HEK293 (cell line): ENCODE data around the gene NRG2.

Source experiments
- GLI2 ChIP-seq: fragments of 450-650 bp; formaldehyde crosslinking; IDR thresholded peaks from 2 replicates; pipeline ENCODE4; 2017; ENCODE audit warnings: missing biosample characterization, missing genetic modification characterization, low read depth, borderline replicate concordance
- OVOL3 ChIP-seq: fragments of 450-650 bp; formaldehyde crosslinking; IDR thresholded peaks from 2 replicates; pipeline ENCODE4 v1.5.1; 2016; ENCODE audit warnings: missing biosample characterization, missing genetic modification characterization
- PRDM1 ChIP-seq: fragments of 450-650 bp; formaldehyde crosslinking; IDR thresholded peaks from 2 replicates; pipeline ENCODE4; 2016; ENCODE audit warnings: missing biosample characterization, missing genetic modification characterization
- SCRT2 ChIP-seq: fragments of 450-650 bp; formaldehyde crosslinking; IDR thresholded peaks from 2 replicates; pipeline ENCODE4 v1.5.1; 2016; ENCODE audit warnings: missing biosample characterization, missing genetic modification characterization
- SP3 ChIP-seq: fragments of 450-650 bp; formaldehyde crosslinking; IDR thresholded peaks from 2 replicates; pipeline ENCODE4 v1.5.1; 2016; ENCODE audit warnings: missing biosample characterization, missing genetic modification characterization
- ZNF138 ChIP-seq: fragments of 450-650 bp; formaldehyde crosslinking; IDR thresholded peaks from 2 replicates; pipeline ENCODE4 v1.5.1; 2016; ENCODE audit warnings: missing biosample characterization, missing genetic modification characterization, borderline replicate concordance
- ZNF175 ChIP-seq: fragments of 450-650 bp; formaldehyde crosslinking; IDR thresholded peaks from 2 replicates; pipeline ENCODE4 v1.5.1; 2016; ENCODE audit warnings: missing biosample characterization, missing genetic modification characterization
- ZNF184 ChIP-seq: fragments of 450-650 bp; IDR thresholded peaks from 2 replicates; pipeline ENCODE4 v1.5.1; 2018; ENCODE audit warnings: missing biosample characterization, mild to moderate bottlenecking, missing genetic modification characterization
- ZNF223 ChIP-seq: fragments of 450-650 bp; formaldehyde crosslinking; IDR thresholded peaks from 2 replicates; pipeline ENCODE4 v1.5.1; 2016; ENCODE audit warnings: missing biosample characterization, missing genetic modification characterization
- ZNF24 ChIP-seq: fragments of 450-650 bp; formaldehyde crosslinking; IDR thresholded peaks from 2 replicates; pipeline ENCODE4 v1.5.1; 2016; ENCODE audit warnings: missing biosample characterization, missing genetic modification characterization
- ZNF266 ChIP-seq: fragments of 450-650 bp; formaldehyde crosslinking; IDR thresholded peaks from 2 replicates; pipeline ENCODE4 v1.5.1; 2016; ENCODE audit warnings: missing biosample characterization, missing genetic modification characterization, low read depth
- ZNF280C ChIP-seq: fragments of 450-650 bp; formaldehyde crosslinking; IDR thresholded peaks from 2 replicates; pipeline ENCODE4 v1.5.1; 2016; ENCODE audit warnings: missing biosample characterization, missing genetic modification characterization
- ZNF292 ChIP-seq: fragments of 450-650 bp; formaldehyde crosslinking; IDR thresholded peaks from 2 replicates; pipeline ENCODE4 v1.5.1; 2016; ENCODE audit warnings: low read depth, missing biosample characterization, missing genetic modification characterization, borderline replicate concordance
- ZNF354C ChIP-seq: fragments of 450-650 bp; formaldehyde crosslinking; IDR thresholded peaks from 2 replicates; pipeline ENCODE4 v1.5.1; 2016; ENCODE audit warnings: missing biosample characterization, missing genetic modification characterization, low read depth, borderline replicate concordance
- ZNF366 ChIP-seq: fragments of 450-650 bp; formaldehyde crosslinking; conservative IDR thresholded peaks from 2 replicates; pipeline ENCODE4 v1.5.1; 2016; ENCODE audit warnings: missing biosample characterization, missing genetic modification characterization
- ZNF394 ChIP-seq: fragments of 450-650 bp; formaldehyde crosslinking; IDR thresholded peaks from 2 replicates; pipeline ENCODE4 v1.5.1; 2016; ENCODE audit warnings: missing biosample characterization, missing genetic modification characterization, mild to moderate bottlenecking, moderate library complexity, borderline replicate concordance
- ZNF398 ChIP-seq: fragments of 450-650 bp; formaldehyde crosslinking; IDR thresholded peaks from 2 replicates; pipeline ENCODE4 v1.5.1; 2017; ENCODE audit warnings: missing biosample characterization, missing genetic modification characterization
- ZNF501 ChIP-seq: fragments of 450-650 bp; formaldehyde crosslinking; IDR thresholded peaks from 2 replicates; pipeline ENCODE4 v1.5.1; 2016; ENCODE audit warnings: missing biosample characterization, missing genetic modification characterization
- ZNF514 ChIP-seq: fragments of 450-650 bp; formaldehyde crosslinking; IDR thresholded peaks from 2 replicates; pipeline ENCODE4 v1.5.1; 2016; ENCODE audit warnings: missing biosample characterization, missing genetic modification characterization
- ZNF529 ChIP-seq: fragments of 450-650 bp; formaldehyde crosslinking; IDR thresholded peaks from 2 replicates; pipeline ENCODE4 v1.5.1; 2017; ENCODE audit warnings: missing genetic modification characterization, missing biosample characterization; ENCODE audit not compliant: insufficient replicate concordance
- ZNF600 ChIP-seq: fragments of 450-650 bp; formaldehyde crosslinking; IDR thresholded peaks from 2 replicates; pipeline ENCODE4 v1.5.1; 2016; ENCODE audit warnings: missing biosample characterization, missing genetic modification characterization
- ZNF645 ChIP-seq: fragments of 450-650 bp; formaldehyde crosslinking; IDR thresholded peaks from 2 replicates; pipeline ENCODE4; 2016; ENCODE audit warnings: missing biosample characterization, missing genetic modification characterization
- ZSCAN5A ChIP-seq: fragments of 450-650 bp; formaldehyde crosslinking; IDR thresholded peaks from 2 replicates; pipeline ENCODE4 v1.5.1; 2016; ENCODE audit warnings: missing biosample characterization, missing genetic modification characterization
- TF ChIP-seq, protein P1 (sequence below): fragments of 450-650 bp; formaldehyde crosslinking; IDR thresholded peaks from 2 replicates; pipeline ENCODE4 v1.5.0; 2017; ENCODE audit warnings: missing biosample characterization, missing genetic modification characterization, borderline replicate concordance
- TF ChIP-seq, protein P2 (sequence below): fragments of 450-650 bp; formaldehyde crosslinking; IDR thresholded peaks from 2 replicates; pipeline ENCODE4 v1.5.1; 2016; ENCODE audit warnings: missing biosample characterization, missing genetic modification characterization, borderline replicate concordance

Gene NRG2

GRCh38 chr5:139985733-139986132, 57.4 kb downstream of the NRG2 start (continued):
- TF ChIP-seq ZNF394 (tag by site-specific recombination) (peak; percentile 53; the same call in 1 of the 2 replicates), GLI2 (no peak), ZNF184 (tag by site-specific recombination) (peak; percentile 55; the same call in 1 of the 2 replicates), ZNF501 (tag by site-specific recombination) (no peak), SCRT2 (no peak), ZNF138 (tag by site-specific recombination) (no peak), ZNF514 (no peak), PRDM1 (peak; percentile 78), ZNF600 (tag by site-specific recombination) (peak; percentile 75), ZNF175 (tag by site-specific recombination) (no peak), OVOL3 (no peak), ZNF24 (tag by site-specific recombination) (peak; percentile 72; the same call in 1 of the 2 replicates), ZNF280C (tag by site-specific recombination) (no peak), SP3 (tag by site-specific recombination) (no peak), ZNF223 (tag by site-specific recombination) (no peak), ZNF645 (tag by site-specific recombination) (no peak), ZNF398 (tag by site-specific recombination) (peak; percentile 83), ZNF354C (no peak), ZNF292 (tag by site-specific recombination) (no peak), ZNF366 (tag by site-specific recombination) (0 out of 2 replicates have a peak, but pooled peaks have one; percentile 24), ZSCAN5A (tag by site-specific recombination) (no peak), ZNF266 (tag by site-specific recombination) (no peak), ZNF529 (tag by site-specific recombination) (no peak)
- TF ChIP-seq, protein P1, sequence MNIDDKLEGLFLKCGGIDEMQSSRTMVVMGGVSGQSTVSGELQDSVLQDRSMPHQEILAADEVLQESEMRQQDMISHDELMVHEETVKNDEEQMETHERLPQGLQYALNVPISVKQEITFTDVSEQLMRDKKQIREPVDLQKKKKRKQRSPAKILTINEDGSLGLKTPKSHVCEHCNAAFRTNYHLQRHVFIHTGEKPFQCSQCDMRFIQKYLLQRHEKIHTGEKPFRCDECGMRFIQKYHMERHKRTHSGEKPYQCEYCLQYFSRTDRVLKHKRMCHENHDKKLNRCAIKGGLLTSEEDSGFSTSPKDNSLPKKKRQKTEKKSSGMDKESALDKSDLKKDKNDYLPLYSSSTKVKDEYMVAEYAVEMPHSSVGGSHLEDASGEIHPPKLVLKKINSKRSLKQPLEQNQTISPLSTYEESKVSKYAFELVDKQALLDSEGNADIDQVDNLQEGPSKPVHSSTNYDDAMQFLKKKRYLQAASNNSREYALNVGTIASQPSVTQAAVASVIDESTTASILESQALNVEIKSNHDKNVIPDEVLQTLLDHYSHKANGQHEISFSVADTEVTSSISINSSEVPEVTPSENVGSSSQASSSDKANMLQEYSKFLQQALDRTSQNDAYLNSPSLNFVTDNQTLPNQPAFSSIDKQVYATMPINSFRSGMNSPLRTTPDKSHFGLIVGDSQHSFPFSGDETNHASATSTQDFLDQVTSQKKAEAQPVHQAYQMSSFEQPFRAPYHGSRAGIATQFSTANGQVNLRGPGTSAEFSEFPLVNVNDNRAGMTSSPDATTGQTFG (tag by site-specific recombination) = no peak
- TF ChIP-seq, protein P2, sequence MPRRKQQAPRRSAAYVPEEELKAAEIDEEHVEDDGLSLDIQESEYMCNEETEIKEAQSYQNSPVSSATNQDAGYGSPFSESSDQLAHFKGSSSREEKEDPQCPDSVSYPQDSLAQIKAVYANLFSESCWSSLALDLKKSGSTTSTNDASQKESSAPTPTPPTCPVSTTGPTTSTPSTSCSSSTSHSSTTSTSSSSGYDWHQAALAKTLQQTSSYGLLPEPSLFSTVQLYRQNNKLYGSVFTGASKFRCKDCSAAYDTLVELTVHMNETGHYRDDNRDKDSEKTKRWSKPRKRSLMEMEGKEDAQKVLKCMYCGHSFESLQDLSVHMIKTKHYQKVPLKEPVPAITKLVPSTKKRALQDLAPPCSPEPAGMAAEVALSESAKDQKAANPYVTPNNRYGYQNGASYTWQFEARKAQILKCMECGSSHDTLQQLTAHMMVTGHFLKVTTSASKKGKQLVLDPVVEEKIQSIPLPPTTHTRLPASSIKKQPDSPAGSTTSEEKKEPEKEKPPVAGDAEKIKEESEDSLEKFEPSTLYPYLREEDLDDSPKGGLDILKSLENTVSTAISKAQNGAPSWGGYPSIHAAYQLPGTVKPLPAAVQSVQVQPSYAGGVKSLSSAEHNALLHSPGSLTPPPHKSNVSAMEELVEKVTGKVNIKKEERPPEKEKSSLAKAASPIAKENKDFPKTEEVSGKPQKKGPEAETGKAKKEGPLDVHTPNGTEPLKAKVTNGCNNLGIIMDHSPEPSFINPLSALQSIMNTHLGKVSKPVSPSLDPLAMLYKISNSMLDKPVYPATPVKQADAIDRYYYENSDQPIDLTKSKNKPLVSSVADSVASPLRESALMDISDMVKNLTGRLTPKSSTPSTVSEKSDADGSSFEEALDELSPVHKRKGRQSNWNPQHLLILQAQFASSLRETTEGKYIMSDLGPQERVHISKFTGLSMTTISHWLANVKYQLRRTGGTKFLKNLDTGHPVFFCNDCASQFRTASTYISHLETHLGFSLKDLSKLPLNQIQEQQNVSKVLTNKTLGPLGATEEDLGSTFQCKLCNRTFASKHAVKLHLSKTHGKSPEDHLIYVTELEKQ (tag by site-specific recombination) = no peak
